HS-5 (cell line): ENCODE results near the gene SDSL.

Experiments
- DNase-seq: peaks from one replicate; pipeline ENCODE4 v3.0.0-alpha.2; 2012; ENCODE audit warnings: low read depth

The SDSL gene

DNA sequence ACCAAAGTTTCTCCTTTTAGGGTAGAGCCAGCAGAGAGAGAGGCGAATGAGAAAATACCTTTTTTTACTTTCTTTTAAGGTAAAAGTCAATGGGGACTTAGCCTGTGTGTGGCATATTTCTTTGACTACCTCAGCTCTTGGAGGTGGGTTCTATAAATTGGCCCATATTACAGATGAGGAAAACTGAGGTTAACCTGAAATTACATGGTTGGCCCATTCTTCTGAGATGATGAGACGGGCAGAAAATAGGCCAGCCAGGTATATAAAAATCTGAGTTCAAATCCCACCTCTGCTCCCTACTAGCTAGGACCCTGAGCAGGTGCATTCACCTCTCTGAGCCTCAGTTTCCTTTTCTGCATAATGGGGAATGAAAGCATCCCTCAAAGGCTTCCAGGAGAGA lies 27.1 kb downstream of the SDSL start:
- DNase-seq = no peak

DNA sequence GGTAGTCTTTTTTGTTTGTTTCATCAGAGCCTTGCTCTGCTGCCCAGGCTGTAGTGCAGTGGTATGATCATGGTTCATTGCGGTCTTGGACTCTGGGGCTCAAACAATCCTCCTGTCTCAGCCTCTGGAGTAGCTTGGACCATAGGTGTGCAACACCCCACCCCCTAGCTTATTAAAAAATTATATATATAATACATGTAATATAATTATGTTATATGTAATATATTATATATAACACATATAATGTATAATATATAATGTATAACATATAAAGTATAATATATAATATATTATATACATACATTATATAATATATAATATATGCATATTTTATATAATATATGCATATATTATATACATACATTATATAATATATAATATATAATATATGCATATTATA lies 27.7 kb downstream of the SDSL start:
- no peak for DNase-seq

DNA sequence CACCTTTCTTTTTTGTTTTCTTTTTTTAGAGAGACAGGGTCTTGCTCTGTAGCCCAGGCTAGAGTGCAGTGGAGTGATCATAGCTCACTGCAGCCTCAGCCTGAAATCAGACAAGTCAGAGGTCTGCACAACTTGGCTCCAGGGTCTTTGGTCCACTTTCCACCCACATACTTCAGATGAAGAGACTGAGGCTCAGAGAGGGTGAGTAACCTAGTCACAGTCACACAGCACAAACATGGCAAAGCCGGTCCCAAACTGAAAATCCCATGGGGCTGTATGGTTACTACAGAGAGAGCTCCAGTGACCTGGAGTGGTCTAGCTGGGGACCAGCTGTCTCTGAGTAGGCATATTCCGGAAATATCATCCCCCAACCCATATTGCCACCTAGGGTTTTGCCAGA lies 30.3 kb downstream of the SDSL start:
- DNase-seq = no peak

DNA sequence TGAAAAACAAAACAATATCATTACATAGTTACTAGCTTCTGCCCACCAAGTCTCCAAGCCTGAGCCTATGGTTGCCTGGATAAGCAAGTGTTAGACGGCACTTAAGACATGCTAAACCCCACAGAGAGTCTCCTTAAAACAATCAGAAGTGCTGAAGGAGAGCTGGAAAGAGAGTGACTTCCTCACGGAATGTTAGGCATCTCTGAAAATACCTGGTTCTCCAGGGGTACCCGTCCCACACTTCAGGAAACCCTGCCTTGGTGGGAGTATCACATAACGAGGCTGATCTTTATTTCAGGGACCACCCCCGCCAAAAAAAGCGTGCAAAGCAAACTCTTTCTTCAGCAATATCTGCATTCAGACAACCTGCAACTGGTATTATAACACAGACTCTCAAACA lies 31.1 kb downstream of the SDSL start:
- no peak for DNase-seq

DNA sequence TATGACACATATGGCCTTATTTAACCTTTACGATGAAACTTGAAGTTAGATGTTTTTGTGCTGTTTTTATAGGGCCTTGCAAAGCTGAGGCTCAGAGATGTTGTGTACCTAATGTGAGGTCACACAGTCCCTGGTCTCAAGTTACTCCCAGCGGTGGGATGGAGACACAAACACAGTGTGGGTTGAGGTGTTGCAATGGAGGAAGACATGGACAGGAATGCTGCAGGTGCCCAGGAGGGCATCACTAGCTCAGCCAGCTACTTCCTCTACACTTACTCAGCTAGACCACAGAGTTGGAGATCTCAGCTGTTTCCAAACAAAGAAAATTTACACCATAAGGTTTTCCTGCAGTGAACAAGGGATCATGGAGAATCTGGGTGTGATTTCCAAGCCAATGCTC lies 34.0 kb downstream of the SDSL start:
- DNase-seq = no peak

DNA sequence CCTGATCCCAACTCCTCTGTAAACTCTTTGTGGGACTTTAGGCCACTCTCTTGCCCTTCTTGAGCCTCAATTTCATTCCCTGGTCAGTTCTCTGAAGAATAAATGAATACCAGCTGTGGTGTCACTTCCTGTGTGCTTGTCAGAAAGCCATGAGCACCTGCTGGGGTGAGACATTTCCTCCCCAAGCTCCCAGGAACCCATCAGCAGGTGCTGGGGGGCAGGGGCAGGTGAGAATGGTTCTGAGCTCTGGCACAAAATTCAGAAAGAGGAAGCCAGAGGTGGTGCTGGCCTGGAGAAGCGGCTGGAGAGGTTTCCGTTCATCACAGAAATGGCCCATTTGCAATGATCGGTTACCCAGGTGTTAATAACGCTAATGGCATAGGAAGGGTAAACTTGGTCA lies 34.6 kb downstream of the SDSL start:
- DNase-seq = no peak

DNA sequence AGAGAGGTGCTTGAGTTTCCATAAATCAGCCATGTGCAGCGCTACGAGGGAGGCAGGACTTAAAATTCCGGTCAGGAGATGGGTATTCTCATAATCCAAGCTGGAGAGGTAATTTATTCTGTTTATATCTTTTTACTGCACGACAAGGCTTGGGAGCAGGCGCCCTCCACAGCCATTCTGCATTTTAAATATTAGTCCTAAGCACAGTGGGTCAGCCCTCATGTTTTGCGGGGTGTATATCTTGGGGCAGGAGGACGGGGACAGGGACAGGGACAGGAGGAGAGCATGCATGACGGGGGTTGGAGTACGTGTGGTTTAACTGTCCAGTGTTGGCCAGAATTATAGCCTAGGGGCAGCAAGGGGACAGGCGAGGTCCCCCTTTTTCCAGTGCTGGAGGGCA lies 35.0 kb downstream of the SDSL start:
- DNase-seq = no peak

DNA sequence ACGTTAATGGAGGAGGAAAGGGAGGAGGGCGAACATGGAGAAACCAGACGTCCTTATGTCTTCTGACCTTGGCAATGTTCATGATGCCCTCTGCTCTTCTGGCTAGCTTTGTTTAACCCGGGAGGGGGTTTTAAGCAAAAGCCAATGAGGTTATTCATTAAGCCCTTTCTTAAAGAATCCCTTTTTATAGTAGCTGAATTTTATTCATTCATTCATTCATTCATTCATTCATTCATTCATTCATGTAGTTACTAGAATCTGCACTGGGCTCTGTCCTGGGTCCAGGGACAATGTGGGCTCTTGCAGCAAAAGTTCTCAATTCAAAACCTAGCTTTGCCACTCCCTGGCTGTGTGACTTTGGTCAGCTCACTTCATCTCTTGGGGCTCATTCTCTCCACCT lies 35.5 kb downstream of the SDSL start:
- DNase-seq = no peak

DNA sequence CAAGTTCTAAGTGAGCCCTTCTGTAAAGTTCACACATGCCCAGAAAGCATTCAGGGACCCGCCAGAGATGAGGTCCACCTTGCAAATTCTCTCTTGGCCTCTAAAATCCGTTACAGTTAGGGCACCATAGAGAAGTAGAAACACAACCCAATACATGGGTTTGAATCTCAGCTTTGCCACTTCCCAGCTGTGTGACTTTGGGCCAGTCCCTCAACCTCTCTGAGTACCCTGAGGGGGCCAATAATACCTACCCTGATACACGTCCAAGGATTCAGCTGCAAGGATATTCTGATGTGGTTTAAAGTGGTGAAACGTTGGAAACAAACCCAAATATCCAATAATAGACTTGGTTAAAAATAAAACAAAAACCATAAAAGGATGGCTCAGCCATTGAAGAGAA lies 37.8 kb downstream of the SDSL start:
- DNase-seq = no peak

DNA sequence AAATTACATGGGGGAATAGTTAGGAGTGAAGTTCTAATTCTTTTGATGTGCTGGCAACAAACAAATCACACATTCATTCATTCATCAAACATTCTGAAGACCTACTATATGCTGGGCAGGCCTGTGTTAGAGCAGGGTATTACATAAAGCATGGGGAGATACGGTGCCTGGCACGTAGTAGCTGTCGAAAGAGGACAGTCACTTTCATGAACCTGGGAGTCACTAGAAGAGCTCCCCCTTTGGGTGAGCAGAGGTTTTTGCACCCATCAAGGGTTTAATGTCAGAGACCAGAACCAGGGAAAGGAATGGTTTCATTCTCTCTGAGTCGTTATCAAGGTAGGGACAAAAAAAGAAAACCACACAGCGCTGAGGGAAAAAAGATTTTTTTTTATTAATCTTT lies 39.5 kb downstream of the SDSL start:
- no peak for DNase-seq

DNA sequence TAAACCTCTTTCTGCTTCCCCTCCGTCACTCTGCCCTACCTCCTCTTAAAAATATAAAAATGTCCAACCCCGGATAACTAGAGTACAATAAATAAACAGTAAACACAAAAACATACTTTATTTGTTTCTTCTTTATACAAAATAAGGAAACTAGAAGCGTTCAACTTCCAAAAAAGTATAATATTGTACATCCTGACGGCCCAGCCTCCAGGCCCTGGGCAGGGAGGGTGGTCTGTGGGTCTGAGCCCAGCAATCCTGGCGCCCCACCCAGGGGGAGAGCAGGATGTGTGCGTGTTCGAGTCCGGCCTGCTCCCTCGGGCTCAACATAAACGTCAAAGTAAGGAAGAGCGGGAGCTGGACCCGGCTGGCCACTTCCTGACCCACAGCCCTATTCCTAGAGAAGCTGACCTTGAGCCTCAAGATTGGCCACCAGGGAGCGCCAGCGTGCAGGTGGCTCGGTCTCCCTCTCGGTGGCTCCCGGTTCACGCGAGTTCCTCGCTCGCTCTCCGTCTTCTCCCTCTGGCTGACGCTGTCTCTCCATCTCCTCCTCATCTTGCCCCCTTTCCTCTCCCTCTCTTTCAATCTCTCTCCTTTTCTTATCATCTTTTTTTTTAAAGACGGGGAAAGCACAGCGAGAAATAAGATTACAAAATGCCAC lies 40.1 kb downstream of the SDSL start:
- peak; percentile 28 for DNase-seq

DNA sequence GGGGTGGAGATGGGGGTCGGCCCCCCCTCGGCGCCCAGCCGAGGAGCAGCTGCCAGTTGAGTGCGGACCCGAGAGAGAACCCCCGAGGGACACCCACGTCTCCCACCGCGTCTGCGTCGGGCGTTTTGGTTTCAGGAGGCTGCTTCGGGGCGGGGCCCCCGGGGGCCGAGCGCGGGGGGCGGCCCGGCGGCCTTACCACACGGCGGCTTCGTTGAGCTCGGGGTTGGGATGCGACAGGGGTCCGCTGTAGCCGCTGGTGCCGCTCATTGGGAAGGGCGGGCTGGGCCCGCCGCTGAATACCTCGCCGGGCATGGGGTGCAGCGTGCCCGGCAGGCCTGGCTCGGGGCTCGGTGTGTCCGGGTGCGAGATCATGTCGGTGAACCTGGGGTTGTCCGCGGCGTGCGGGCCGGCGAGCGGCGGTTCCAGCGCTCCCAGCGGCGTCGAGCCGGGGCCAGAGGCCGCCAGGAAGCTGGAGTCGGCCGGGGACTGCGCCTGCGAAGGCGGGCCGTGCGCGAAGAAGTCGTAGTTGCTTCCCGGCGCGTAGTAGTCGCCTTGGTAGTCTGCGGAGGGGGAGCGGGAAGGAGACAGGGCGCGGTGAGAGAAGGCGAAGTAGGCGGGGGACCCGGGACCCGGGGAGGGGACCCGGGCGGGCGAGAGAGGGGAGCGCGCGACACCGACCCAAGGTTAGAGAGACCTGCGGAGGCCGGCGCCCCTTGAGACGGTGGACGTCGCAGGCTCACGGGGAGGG lies 41.0 kb downstream of the SDSL start:
- no peak for DNase-seq

DNA sequence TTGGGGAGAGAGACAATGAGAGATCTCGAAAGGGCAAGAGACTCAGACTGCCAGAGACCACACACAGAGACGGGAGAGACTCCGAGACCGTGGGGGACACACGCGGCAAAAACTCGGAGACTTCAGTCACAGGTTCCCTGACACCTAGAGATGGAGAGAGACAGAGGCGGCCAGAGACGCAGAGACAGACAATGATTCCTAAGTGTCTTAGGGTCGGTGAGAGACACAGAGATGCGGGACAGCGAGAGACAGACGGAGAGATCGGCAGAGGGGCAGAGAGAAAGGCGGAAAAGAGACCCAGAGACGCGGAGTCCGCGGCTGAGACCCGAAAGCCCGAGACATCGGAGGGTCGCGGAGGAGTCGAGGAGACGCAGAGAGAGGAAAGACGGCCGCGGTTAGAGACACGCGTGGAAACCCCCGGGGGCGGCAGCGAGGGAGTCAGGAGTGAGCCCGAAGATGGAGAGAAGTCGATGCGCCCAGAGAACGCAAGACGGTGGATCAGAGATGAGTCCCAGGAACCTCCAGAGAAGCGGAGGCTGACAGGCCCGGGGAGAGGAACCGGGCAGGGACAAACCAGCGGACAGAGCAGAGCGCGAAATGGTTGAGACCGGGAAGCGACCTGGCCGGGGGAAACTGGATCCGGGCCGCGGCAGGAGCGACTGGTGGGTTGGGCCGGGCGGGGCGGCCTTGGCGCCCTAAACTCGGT lies 41.7 kb downstream of the SDSL start:
- no peak for DNase-seq

DNA sequence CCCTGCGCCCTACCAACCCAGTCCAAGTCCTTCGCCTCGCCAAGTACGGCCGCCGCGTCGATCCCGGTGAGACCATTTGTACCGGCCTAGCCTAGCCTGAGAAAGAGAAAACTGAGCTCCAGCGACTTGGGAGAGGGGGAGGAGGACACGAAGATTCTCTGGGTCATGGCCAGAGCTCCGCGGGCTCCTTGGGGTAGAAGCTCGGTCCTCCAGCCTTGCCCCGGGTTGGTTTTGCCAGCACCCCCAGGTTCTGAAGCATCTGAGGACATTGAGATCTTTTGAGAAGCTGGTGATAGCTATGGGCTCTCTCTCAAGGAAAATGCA lies 42.2 kb downstream of the SDSL start:
- DNase-seq = no peak

DNA sequence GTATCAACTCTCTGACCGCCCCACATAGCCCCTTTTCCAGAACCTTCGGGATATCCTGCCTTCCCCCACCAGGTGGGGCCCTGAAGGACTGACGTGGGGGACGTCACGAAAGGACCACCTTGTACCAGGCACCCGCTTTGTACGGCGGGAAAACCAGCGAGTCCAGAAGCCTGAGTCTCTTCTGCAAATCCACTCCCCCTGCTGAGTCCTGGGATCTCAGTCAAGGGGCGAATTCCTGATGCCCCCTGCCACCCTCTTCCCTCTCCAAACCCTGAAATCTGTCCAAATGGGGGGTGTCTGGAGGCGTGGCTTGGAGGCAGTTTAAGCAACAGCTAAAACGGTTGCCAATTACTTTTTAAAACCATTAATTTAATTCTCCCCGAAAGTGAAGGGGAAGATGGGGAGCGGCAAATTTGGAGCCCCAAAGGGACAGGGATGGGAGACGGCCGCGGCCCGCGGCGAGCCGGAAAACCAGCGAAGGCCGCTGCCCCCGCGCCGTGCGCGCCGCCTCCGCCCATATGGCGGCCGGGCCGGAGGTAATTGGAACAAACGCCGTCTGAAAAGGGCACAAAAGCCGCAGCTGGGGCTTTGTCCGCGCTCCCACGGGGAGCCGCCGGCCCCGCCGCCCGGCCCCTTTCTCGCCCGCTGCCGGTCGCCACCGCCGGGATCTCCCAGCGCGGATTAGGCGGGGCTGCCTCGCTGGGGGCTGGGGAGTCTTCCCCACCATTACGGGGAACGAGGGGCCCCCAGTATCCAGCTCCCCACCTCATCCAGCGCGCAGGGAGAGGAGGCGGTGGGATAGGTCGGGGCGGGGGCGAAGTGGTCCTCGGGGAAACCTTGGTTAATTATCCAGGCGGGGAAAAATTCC lies 42.9 kb downstream of the SDSL start:
- no peak for DNase-seq

DNA sequence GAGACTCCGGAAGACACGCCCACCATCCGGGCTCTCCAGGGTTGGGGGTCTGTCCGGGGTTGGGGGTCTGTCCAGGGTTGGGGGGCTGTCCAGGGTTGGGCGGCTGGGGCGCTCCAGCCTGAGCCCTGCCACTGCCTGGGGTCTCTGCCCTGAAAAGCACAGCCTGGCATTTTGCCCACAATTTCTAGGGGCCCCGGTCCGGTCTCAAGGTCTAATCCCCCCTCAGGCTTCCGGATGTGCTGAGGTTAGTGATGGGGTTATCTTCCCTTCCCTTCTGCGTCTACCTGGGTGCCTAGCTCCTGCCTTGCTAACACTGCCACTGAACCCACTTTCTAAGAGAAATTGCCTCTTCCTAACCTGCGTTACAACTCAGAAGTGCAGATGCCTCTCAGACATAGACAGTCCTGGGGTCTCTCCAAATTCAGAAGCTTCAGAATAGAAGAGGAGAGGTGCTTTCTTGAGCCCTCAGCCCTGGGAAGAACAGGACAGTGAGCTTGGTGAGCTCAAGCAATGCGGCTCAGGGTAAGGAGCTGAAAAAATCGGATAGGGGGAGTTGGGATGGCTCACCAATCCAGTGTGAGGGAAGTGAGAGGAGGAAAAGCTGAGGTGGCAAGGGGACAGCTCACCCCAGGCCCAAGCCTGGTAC lies 43.8 kb downstream of the SDSL start:
- DNase-seq = no peak

DNA sequence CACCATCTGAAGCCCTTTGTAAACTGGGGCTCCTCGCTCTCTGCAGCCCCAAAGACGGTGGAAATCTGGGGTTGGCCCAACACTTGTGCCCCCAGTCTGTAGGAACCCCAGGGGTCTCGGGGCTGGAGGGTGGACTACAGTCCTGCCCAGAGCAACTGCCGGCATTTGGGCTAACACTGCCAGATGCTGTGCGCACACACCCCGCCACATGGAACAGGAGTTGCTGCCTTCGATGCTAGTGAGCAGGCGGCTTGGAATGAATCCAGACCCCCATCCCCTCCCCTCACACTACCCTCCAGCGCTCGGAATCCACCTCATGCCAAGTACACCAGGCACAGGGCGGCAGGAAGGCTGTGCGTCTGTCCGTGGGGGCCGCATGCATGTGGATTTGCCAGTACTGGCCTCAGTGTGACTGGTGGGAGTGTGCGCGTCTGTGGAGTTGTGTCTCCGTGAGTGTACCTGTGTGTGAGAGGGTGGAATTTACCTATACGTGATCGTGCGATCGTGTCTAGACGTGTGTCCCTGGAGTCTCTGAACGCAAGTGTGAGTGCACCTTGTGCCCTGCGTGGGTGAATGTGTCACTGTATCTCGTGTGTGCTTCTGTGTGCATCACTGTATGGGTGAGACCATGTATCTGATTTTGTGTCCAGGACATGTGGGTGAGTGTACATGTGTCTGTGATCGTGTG lies 44.4 kb downstream of the SDSL start:
- DNase-seq = no peak

DNA sequence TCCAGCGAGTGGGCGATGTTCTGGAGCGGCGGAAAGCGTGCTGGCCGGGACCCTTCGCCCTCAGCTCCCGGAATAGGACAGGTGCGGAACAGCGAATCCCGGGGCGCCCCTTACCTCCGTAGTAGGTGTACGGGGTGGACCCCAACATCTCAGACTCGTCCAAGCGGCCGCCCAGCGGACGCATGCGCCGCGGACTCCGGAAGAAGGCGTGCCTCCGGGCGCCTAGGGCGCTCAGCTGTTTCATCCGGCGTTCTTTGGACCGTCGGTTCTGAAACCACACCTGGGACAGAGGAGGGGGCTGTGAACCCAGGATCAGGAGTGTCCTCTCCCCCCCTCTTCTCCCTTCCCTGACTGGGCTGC lies 44.9 kb downstream of the SDSL start:
- no peak for DNase-seq

DNA sequence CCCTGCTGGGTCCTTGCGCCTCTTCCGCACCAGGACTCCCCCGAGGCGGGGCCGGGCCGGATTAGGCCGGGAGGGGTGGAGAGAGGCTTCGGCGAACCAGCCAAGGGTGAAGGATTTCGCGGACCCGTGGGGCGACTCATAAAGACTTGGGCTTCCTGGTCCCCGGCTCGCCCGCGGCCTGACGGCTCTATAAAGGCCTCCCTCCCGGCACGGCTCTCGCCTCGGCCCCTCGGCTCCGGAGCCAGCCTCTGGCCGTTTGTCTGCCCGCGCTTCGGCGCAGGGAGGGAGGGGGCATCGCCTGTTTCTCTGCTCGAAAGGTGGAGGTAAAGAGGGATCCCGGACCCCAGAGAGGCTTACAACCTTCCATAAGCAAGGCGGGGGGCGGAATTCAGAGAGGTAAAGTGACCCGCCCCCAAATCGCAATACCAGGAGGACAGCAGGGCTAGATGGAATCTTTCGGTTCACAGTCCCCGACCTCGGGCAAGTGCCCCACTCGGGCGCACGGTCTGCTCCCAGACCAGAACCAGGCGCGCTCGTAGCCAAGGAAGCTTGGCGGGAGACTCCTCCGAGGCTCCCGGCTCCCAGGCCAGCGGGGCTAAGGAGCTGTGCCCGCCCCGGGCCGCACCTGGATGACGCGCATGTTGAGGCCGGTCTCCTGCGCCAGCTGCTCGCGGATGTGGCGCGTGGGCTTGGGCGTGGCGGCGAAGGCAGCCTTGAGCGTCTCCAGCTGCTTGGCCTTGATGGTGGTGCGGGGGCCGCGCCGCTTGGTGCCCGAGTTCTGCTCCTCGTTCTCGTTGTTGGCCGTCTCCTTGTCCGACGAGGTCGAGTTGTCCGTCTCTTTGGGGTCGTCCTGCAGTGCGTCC lies 45.6 kb downstream of the SDSL start:
- DNase-seq = no peak

DNA sequence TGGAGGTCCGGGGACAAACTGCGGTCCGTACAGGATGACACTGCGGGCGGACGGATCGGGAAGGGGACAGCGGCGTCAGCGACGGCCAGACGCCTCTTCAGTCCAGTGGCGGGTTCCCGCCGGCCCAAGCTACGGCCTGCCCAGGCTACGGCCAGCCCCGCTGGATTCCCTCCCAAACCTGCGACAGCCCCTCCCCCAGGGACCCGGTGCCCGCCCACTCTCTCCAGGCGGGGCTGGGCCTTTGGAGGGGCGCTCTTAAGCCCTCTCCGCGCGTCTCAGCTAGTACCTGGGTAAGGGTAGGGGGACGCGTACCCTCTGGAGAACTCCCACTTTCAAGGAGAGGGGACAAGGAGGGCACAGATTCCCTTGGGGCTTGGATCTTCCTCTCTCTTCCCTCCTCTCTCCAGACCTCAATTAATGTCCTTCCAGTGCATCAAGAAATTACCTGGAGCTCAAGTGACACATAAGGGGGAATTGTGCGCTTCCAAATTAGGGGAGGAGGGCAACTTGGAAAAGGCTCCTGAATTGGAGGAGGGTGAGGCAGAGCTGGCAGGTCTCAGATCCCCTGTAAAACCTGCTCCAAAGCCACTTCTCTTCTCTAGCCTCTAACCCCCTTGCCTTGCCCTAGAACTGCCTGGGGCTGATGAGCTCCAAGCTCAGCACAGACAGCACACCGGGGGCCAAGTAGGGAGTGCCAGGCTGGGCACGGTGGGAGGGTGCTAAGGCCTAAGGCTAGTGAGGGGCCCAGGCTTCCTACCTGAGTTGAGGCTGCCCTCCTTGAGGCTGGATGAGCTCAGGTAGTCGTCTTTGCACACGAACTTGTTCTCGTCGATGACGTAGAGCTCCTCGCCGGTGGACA lies 46.4 kb downstream of the SDSL start:
- no peak for DNase-seq
